IMR-90 (cell line): ENCODE data around the gene CYTH4.

Experiments used
- BHLHE40 ChIP-seq: fragments of 150-350 bp; IDR thresholded peaks from 2 replicates; pipeline ENCODE4 v1.6.1; 2016; ENCODE audit warnings: mild to moderate bottlenecking, low read depth, low read length
- CEBPB ChIP-seq: IDR thresholded peaks from 2 replicates; pipeline ENCODE4 v1.6.1; 2012; ENCODE audit warnings: low read depth, low read length, improper control_type of control experiment
- MAFK ChIP-seq: IDR thresholded peaks from 2 replicates; pipeline ENCODE4 v1.6.1; 2012; ENCODE audit warnings: low read depth, low read length, improper control_type of control experiment
- MAZ ChIP-seq: IDR thresholded peaks from 2 replicates; pipeline ENCODE4 v1.6.1; 2012; ENCODE audit warnings: low read depth, mild to moderate bottlenecking, low read length, improper control_type of control experiment, moderate library complexity, borderline replicate concordance
- MXI1 ChIP-seq: IDR thresholded peaks from 2 replicates; pipeline ENCODE4 v1.6.1; 2012; ENCODE audit warnings: low read depth, mild to moderate bottlenecking, low read length, moderate library complexity, borderline replicate concordance
- POLR2A ChIP-seq: IDR thresholded peaks from 2 replicates; pipeline ENCODE4 v1.6.1; 2012; ENCODE audit warnings: mild to moderate bottlenecking, low read depth, low read length
- RCOR1 ChIP-seq: IDR thresholded peaks from 2 replicates; pipeline ENCODE4 v1.6.1; 2012; ENCODE audit warnings: mild to moderate bottlenecking, low read length, improper control_type of control experiment; ENCODE audit not compliant: insufficient replicate concordance
- RFX5 ChIP-seq: IDR thresholded peaks from 2 replicates; pipeline ENCODE4 v1.8.0; 2012; ENCODE audit warnings: low read depth, mild to moderate bottlenecking, low read length, moderate library complexity
- SMC3 ChIP-seq: fragments of 150-350 bp; IDR thresholded peaks from 2 replicates; pipeline ENCODE4 v1.6.1; 2016; ENCODE audit warnings: low read depth, mild to moderate bottlenecking, antibody characterized with exemption, low read length, moderate library complexity
- TF ChIP-seq, protein P1 (sequence below): conservative IDR thresholded peaks from 2 replicates; pipeline ENCODE4 v1.5.1; 2012; ENCODE audit warnings: mild to moderate bottlenecking, low read depth, low read length, improper control_type of control experiment
- TF ChIP-seq, protein P2 (sequence below): fragments of 150-350 bp; IDR thresholded peaks from 2 replicates; pipeline ENCODE4 v1.6.1; 2016; ENCODE audit warnings: low read depth, mild to moderate bottlenecking, low read length, moderate library complexity, borderline replicate concordance
- TF ChIP-seq, protein P3 (sequence below): fragments of 150-350 bp; IDR thresholded peaks from 2 replicates; pipeline ENCODE4 v1.6.1; 2017; ENCODE audit warnings: mild to moderate bottlenecking, antibody characterized with exemption, low read length, low read depth

DNA sequence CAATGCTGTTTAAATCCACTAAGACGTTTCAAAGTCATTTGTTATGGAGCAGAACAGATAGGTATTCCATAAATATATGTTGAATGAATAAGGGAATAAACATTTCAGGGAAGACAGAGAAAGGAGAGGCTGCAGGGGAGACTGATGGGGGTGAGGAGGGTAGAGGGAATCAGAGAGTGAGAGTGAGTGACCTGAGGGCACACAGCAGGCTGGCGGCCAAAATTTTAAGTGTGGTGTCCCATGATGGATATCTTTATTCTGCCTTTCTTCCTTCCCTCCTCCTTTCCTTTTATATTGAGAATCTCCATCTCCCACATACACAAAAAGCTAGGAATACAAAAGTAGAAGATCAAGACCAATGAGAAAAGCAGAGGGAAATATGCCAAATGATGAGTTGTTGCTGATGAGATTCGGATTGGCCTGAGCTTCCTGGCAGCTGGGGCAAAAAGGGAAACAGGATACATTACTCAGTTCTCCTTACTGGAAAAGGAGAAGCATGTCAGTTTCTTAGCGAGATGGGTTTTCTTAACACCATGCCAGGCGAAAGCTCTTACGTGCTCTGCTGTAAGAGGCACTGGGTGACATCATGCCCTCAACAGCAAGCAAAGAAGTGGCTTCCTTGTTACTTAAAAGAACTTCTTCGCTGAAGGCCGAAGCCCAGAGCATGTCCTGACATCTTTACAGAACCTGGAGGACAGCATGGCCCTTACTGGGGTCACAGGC is 11.2 kb upstream of the CYTH4 start:
- TF ChIP-seq, protein P1, sequence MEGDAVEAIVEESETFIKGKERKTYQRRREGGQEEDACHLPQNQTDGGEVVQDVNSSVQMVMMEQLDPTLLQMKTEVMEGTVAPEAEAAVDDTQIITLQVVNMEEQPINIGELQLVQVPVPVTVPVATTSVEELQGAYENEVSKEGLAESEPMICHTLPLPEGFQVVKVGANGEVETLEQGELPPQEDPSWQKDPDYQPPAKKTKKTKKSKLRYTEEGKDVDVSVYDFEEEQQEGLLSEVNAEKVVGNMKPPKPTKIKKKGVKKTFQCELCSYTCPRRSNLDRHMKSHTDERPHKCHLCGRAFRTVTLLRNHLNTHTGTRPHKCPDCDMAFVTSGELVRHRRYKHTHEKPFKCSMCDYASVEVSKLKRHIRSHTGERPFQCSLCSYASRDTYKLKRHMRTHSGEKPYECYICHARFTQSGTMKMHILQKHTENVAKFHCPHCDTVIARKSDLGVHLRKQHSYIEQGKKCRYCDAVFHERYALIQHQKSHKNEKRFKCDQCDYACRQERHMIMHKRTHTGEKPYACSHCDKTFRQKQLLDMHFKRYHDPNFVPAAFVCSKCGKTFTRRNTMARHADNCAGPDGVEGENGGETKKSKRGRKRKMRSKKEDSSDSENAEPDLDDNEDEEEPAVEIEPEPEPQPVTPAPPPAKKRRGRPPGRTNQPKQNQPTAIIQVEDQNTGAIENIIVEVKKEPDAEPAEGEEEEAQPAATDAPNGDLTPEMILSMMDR, result no peak
- TF ChIP-seq POLR2A (no peak), SMC3 (no peak), MAZ (no peak), CEBPB (no peak), MAFK (no peak), BHLHE40 (no peak), RCOR1 (no peak), MXI1 (no peak), RFX5 (no peak)
- TF ChIP-seq, protein P2, sequence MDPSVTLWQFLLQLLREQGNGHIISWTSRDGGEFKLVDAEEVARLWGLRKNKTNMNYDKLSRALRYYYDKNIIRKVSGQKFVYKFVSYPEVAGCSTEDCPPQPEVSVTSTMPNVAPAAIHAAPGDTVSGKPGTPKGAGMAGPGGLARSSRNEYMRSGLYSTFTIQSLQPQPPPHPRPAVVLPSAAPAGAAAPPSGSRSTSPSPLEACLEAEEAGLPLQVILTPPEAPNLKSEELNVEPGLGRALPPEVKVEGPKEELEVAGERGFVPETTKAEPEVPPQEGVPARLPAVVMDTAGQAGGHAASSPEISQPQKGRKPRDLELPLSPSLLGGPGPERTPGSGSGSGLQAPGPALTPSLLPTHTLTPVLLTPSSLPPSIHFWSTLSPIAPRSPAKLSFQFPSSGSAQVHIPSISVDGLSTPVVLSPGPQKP, result no peak
- TF ChIP-seq, protein P3, sequence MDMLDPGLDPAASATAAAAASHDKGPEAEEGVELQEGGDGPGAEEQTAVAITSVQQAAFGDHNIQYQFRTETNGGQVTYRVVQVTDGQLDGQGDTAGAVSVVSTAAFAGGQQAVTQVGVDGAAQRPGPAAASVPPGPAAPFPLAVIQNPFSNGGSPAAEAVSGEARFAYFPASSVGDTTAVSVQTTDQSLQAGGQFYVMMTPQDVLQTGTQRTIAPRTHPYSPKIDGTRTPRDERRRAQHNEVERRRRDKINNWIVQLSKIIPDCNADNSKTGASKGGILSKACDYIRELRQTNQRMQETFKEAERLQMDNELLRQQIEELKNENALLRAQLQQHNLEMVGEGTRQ, result no peak
